GM23338 (cell line): ENCODE measurements around the gene ZPBP. TPM values are rescaled to one million over a fixed set of nuclear protein-coding genes. Genes with fewer than 3 reads are reported as not detected.

Source experiments
- ATAC-seq: fragments of 200-7000 bp; cut with Tn5 transposase; 3 replicates; pipeline ENCODE4 v1.9.1; 2020
- DNase-seq: peaks from one replicate; pipeline ENCODE4 v3.0.0-alpha.2; 2015; ENCODE audit warnings: low spot score
- H2AFZ ChIP-seq: fragments of 200-600 bp; sonication (generic); 2 replicates; pipeline ENCODE4 v1.8.0; 2016; ENCODE audit warnings: antibody characterized with exemption, mild to moderate bottlenecking, moderate library complexity
- H3F3A ChIP-seq: fragments of 200-600 bp; sonication (generic); replicated peaks from 2 replicates; pipeline ENCODE4 v1.8.0; 2017; ENCODE audit warnings: antibody characterized with exemption, mixed run types, low read depth
- H3K27ac ChIP-seq: fragments of 200-600 bp; sonication (generic); 2 replicates; pipeline ENCODE4 v1.6.1; 2016; ENCODE audit warnings: low read depth
- H3K27me3 ChIP-seq: fragments of 200-600 bp; sonication (generic); 2 replicates; pipeline ENCODE4 v1.8.0; 2016; ENCODE audit warnings: mild to moderate bottlenecking, mixed run types, moderate library complexity; ENCODE audit not compliant: insufficient read depth
- H3K36me3 ChIP-seq: fragments of 200-600 bp; sonication (generic); 2 replicates; pipeline ENCODE4 v1.8.0; 2016; ENCODE audit warnings: mild to moderate bottlenecking; ENCODE audit not compliant: insufficient read depth
- H3K4me1 ChIP-seq: fragments of 200-600 bp; sonication (generic); 2 replicates; pipeline ENCODE4 v1.8.0; 2016; ENCODE audit warnings: mild to moderate bottlenecking, moderate library complexity; ENCODE audit not compliant: insufficient read depth
- H3K4me2 ChIP-seq: fragments of 200-600 bp; sonication (generic); 2 replicates; pipeline ENCODE4 v1.7.1; 2017; ENCODE audit warnings: mixed run types
- H3K4me3 ChIP-seq: fragments of 200-600 bp; sonication (generic); 2 replicates; pipeline ENCODE4 v1.6.1; 2016; ENCODE audit warnings: mixed run types
- H3K79me2 ChIP-seq: fragments of 200-600 bp; sonication (generic); replicated peaks from 2 replicates; pipeline ENCODE4 v1.8.0; 2017; ENCODE audit warnings: mild to moderate bottlenecking; ENCODE audit not compliant: insufficient read depth
- H3K9me2 ChIP-seq: fragments of 200-600 bp; sonication (generic); 2 replicates; pipeline ENCODE4 v1.8.0; 2017; ENCODE audit not compliant: insufficient read depth
- H4K20me1 ChIP-seq: fragments of 200-600 bp; sonication (generic); replicated peaks from 2 replicates; pipeline ENCODE4 v1.8.0; 2017; ENCODE audit warnings: mild to moderate bottlenecking; ENCODE audit not compliant: insufficient read depth
- H3K27ac Mint-ChIP-seq: 2 replicates; pipeline ENCODE4 v1.8.0; 2020; ENCODE audit warnings: inconsistent platforms, mild to moderate bottlenecking, moderate library complexity, mixed read lengths
- H3K27me3 Mint-ChIP-seq: 3 replicates; pipeline ENCODE4 v1.8.0; 2022; ENCODE audit warnings: low read depth, mild to moderate bottlenecking, moderate library complexity, mixed read lengths, inconsistent platforms; ENCODE audit not compliant: insufficient read depth, poor library complexity
- H3K36me3 Mint-ChIP-seq: 3 replicates; pipeline ENCODE4 v1.8.0; 2021; ENCODE audit warnings: low read depth, mild to moderate bottlenecking, inconsistent platforms, moderate library complexity, mixed read lengths
- H3K4me1 Mint-ChIP-seq: 3 replicates; pipeline ENCODE4 v1.8.0; 2020; ENCODE audit warnings: mild to moderate bottlenecking, inconsistent platforms, mixed read lengths
- H3K4me3 Mint-ChIP-seq: 3 replicates; pipeline ENCODE4 v1.8.0; 2021; ENCODE audit warnings: moderate library complexity, mild to moderate bottlenecking, inconsistent platforms, mixed read lengths
- H3K9me3 Mint-ChIP-seq: 3 replicates; pipeline ENCODE4 v1.8.0; 2020; ENCODE audit warnings: moderate library complexity, mild to moderate bottlenecking, inconsistent platforms, mixed read lengths
- CREB1 ChIP-seq: fragments of 250-450 bp; sonication (Bioruptor Pico); IDR thresholded peaks from 2 replicates; pipeline ENCODE4 v1.5.0; 2020; ENCODE audit warnings: low read depth, mild to moderate bottlenecking, moderate library complexity
- CTCF ChIP-seq, 2 experiments: fragments of 200-600 bp in 1 of 2; sonication (generic) in 1 of 2; conservative IDR thresholded peaks; 2 replicates each; pipeline versions ENCODE4 v1.5.1 to v1.6.1; 2016 to 2017; ENCODE audit warnings: antibody characterized with exemption in 2 of 2, low read depth in 2 of 2, mild to moderate bottlenecking in 2 of 2, moderate library complexity in 1 of 2
- ETS1 ChIP-seq: IDR thresholded peaks from 2 replicates; pipeline ENCODE4 v1.6.1; 2016; ENCODE audit warnings: antibody characterized with exemption
- EZH2 ChIP-seq: fragments of 200-600 bp; sonication (generic); IDR thresholded peaks from one replicate; pipeline ENCODE4 v1.8.0; 2017; ENCODE audit warnings: antibody characterized with exemption, mild to moderate bottlenecking, low read depth; ENCODE audit not compliant: unreplicated experiment
- EZH2phosphoT487 ChIP-seq: fragments of 200-600 bp; sonication (generic); IDR thresholded peaks from one replicate; pipeline ENCODE4 v1.8.1; 2018; ENCODE audit warnings: antibody characterized with exemption; ENCODE audit not compliant: unreplicated experiment
- JUNB ChIP-seq: IDR thresholded peaks from one replicate; pipeline ENCODE4 v1.6.1; 2016; ENCODE audit warnings: antibody characterized with exemption; ENCODE audit not compliant: unreplicated experiment
- NANOG ChIP-seq: IDR thresholded peaks from 2 replicates; pipeline ENCODE4 v1.6.1; 2016; ENCODE audit warnings: antibody characterized with exemption, borderline replicate concordance
- POLR2AphosphoS5 ChIP-seq: IDR thresholded peaks from 2 replicates; pipeline ENCODE4 v1.6.1; 2016; ENCODE audit warnings: antibody characterized with exemption, low read depth
- REST ChIP-seq: IDR thresholded peaks from one replicate; pipeline ENCODE4 v1.6.1; 2018; ENCODE audit warnings: antibody characterized with exemption; ENCODE audit not compliant: unreplicated experiment
- STAT1 ChIP-seq: IDR thresholded peaks from one replicate; pipeline ENCODE4 v1.6.1; 2016; ENCODE audit warnings: antibody characterized with exemption; ENCODE audit not compliant: unreplicated experiment
- ZNF114 ChIP-seq: fragments of 250-450 bp; sonication (Bioruptor Pico); IDR thresholded peaks from 2 replicates; pipeline ENCODE4 v1.5.0; 2020; ENCODE audit warnings: mild to moderate bottlenecking, moderate library complexity
- ZNF331 ChIP-seq: fragments of 250-450 bp; sonication (Bioruptor Pico); IDR thresholded peaks from 2 replicates; pipeline ENCODE4 v1.5.0; 2020; ENCODE audit warnings: low read depth, mild to moderate bottlenecking, moderate library complexity
- ZNF462 ChIP-seq: fragments of 250-450 bp; sonication (Bioruptor Pico); IDR thresholded peaks from 2 replicates; pipeline ENCODE4 v1.5.0; 2020; ENCODE audit warnings: mild to moderate bottlenecking, moderate library complexity
- polyA plus RNA-seq: library from polyadenylated mRNA; unstranded; fragments of >200 nt; fragmentation: Nextera tagmentation; extraction: Ambion mirVana; gene quantifications from 2 replicates; pipeline ENCODE4 v1.2.1, GENCODE V29; 2016
- total RNA-seq: library from RNA; depleted of rRNA; stranded (reverse); fragments of >200 nt; shearing (Covaris generic); gene quantifications from 2 replicates; pipeline ENCODE4 v1.2.3, GENCODE V29; 2014

Gene ZPBP
- total and polyA plus RNA-seq, 2 experiments from 2014 or later, result not detected

GRCh38 chr7:49931627-49932026 is 161.4 kb downstream of the ZPBP start (continued):
- TF ChIP-seq EZH2phosphoT487, result no peak

- Histone ChIP-seq H3K4me1 (no peaks in the 10 kb centered on the region), H3K9me2 (peaks cover 2% of the 10 kb centered on the region; the same call in 1 of the 2 replicates), H3K36me3 (0 out of 2 replicates have a peak, but pooled peaks cover 7% of the 10 kb centered on the region), H4K20me1 (no peaks in the 10 kb centered on the region), H3K4me2 (no peak overlapping the region), H2AFZ (no peak overlapping the region), H3F3A (no peaks in the 10 kb centered on the region), H3K27me3 (no peaks in the 10 kb centered on the region), H3K4me3 (no peak overlapping the region), H3K27ac (no peak overlapping the region), H3K79me2 (no peaks in the 10 kb centered on the region)
- no peak for DNase-seq
- ATAC-seq, result no peak
- H3K27ac Mint-ChIP-seq, result no peak overlapping the region
- peaks cover 28% of the 10 kb centered on the region for H3K36me3 Mint-ChIP-seq
- peaks cover 2% of the 10 kb centered on the region for H3K27me3 Mint-ChIP-seq
- H3K4me3 Mint-ChIP-seq, result no peak overlapping the region
- no peaks in the 10 kb centered on the region for H3K4me1 Mint-ChIP-seq
- TF ChIP-seq ZNF114 (CRISPR knock-in tag) (no peak), CTCF (conservative IDR thresholded peaks at IDR 0.05; ENCODE audit: low read depth in 2 of 2) (no peak), ZNF462 (no peak), POLR2AphosphoS5 (no peak), CREB1 (CRISPR knock-in tag) (no peak), REST (no peak), EZH2phosphoT487 (no peak), STAT1 (no peak), JUNB (no peak), NANOG (no peak), EZH2 (no peak), ZNF331 (no peak), ETS1 (no peak)
- peaks cover 42% of the 10 kb centered on the region for H3K9me3 Mint-ChIP-seq
These were observed 164.3 kb downstream of the ZPBP start for GRCh38 chr7:49928787-49929186.
